Measurements from ENCODE around the gene EXOC3L1.

DNA sequence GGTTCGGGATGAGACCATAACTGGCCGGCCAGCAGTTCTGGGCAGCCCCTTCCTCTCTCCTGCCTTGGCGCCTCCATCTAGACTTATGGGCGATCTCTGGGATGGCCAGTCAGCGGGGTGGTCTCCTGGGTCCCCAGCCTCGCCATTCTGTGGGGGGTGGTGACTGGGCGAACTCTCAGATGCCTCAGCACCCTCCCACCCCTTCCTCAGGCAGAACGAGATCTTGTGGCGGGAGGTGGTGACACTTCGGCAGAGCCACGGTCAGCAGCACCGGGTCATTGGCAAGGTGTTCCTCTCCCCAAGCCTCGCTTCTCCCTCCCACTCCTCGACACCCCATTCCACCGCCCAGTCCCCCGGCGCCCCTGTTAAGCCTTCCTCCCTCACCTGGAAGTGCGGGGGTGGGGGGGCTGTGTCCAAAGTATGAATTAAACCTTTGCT is 23.8 kb downstream of the EXOC3L1 start:
- TF ChIP-seq, protein P1, sequence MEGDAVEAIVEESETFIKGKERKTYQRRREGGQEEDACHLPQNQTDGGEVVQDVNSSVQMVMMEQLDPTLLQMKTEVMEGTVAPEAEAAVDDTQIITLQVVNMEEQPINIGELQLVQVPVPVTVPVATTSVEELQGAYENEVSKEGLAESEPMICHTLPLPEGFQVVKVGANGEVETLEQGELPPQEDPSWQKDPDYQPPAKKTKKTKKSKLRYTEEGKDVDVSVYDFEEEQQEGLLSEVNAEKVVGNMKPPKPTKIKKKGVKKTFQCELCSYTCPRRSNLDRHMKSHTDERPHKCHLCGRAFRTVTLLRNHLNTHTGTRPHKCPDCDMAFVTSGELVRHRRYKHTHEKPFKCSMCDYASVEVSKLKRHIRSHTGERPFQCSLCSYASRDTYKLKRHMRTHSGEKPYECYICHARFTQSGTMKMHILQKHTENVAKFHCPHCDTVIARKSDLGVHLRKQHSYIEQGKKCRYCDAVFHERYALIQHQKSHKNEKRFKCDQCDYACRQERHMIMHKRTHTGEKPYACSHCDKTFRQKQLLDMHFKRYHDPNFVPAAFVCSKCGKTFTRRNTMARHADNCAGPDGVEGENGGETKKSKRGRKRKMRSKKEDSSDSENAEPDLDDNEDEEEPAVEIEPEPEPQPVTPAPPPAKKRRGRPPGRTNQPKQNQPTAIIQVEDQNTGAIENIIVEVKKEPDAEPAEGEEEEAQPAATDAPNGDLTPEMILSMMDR (conservative IDR thresholded peaks at IDR 0.05; ENCODE audit: low read length) = no peak
- no peak for TF ChIP-seq EZH2phosphoT487 (IDR thresholded peaks at IDR 0.05; ENCODE audit: borderline replicate concordance, low read depth, low read length)

Measured in OCI-LY7 (cell line).